ENCODE results near the gene KCNQ4.

KCNQ4 gene

GRCh38 chr1:40856116-40856515 lies 72.5 kb downstream of the KCNQ4 start:
- Histone ChIP-seq H3K27me3 (ENCODE audit: insufficient read depth, poor library complexity, severe bottlenecking) (no peaks in the 10 kb centered on the region), H3K36me3 (ENCODE audit: low read depth) (no peaks in the 10 kb centered on the region), H3K4me3 (ENCODE audit: severe bottlenecking) (no peak overlapping the region), H3K9me3 (ENCODE audit: severe bottlenecking) (no peaks in the 10 kb centered on the region), H3K27ac (ENCODE audit: poor library complexity, severe bottlenecking) (no peak overlapping the region), H3K4me1 (ENCODE audit: insufficient read depth, poor library complexity, severe bottlenecking) (peaks cover 6% of the 10 kb centered on the region)
- TF ChIP-seq, protein P1, sequence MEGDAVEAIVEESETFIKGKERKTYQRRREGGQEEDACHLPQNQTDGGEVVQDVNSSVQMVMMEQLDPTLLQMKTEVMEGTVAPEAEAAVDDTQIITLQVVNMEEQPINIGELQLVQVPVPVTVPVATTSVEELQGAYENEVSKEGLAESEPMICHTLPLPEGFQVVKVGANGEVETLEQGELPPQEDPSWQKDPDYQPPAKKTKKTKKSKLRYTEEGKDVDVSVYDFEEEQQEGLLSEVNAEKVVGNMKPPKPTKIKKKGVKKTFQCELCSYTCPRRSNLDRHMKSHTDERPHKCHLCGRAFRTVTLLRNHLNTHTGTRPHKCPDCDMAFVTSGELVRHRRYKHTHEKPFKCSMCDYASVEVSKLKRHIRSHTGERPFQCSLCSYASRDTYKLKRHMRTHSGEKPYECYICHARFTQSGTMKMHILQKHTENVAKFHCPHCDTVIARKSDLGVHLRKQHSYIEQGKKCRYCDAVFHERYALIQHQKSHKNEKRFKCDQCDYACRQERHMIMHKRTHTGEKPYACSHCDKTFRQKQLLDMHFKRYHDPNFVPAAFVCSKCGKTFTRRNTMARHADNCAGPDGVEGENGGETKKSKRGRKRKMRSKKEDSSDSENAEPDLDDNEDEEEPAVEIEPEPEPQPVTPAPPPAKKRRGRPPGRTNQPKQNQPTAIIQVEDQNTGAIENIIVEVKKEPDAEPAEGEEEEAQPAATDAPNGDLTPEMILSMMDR (IDR thresholded peaks at IDR 0.05; ENCODE audit: poor library complexity, severe bottlenecking), result no peak
- DNase-seq (ENCODE audit: low spot score) (no peak), ATAC-seq (ENCODE audit: low read depth) (no peak)

- no peaks in the 10 kb centered on the region for H3K36me3 ChIP-seq (ENCODE audit: low read depth)
- TF ChIP-seq, protein P1 (IDR thresholded peaks at IDR 0.05; ENCODE audit: poor library complexity, severe bottlenecking), result no peak
- H3K4me3 ChIP-seq (ENCODE audit: severe bottlenecking), result no peak overlapping the region
- H3K4me1 ChIP-seq (ENCODE audit: insufficient read depth, poor library complexity, severe bottlenecking), result peaks cover 6% of the 10 kb centered on the region
- H3K9me3 ChIP-seq (ENCODE audit: severe bottlenecking), result no peaks in the 10 kb centered on the region
- H3K27me3 ChIP-seq (ENCODE audit: insufficient read depth, poor library complexity, severe bottlenecking), result no peaks in the 10 kb centered on the region
- DNase-seq (ENCODE audit: low spot score) (no peak), ATAC-seq (ENCODE audit: low read depth) (no peak)
- no peak overlapping the region for H3K27ac ChIP-seq (ENCODE audit: poor library complexity, severe bottlenecking)
Observed at GRCh38 chr1:40856656-40857302, 73.2 kb downstream of the KCNQ4 start.

GRCh38 chr1:40857737-40858136 lies 74.2 kb downstream of the KCNQ4 start:
- peak overlapping the region; percentile 98 for H3K27ac ChIP-seq (ENCODE audit: poor library complexity, severe bottlenecking)
- DNase-seq (ENCODE audit: low spot score), result no peak

DNA sequence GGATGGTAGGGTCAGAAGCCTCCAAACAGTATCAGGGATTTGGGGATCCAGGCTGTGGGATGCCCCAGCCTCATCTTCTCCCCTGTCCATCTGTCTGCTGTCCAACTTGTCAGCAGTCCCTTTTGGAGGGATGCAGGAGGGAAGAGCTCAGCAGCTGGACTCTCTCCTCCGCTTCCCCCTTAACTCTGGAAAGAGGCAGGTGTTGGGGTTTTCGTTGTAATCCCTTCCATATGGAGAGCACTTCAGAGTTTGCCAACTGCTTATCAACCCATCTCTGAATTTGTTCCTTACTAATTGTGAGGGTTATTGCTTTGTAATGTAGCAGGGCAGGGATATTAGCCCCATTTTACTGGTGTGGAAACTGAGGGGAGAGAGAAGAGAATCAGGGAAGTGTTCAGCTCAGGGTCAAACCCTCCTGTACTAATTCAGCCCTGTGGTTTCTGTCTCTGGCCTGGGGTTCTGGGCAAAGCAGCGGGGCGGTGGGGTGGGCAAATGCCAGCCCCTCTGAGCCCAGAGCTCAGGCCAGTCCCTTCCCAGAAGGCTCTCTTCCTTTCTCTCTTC lies 75.3 kb downstream of the KCNQ4 start:
- Histone ChIP-seq H3K4me3 (ENCODE audit: severe bottlenecking) (no peak overlapping the region), H3K27ac (ENCODE audit: poor library complexity, severe bottlenecking) (peak overlapping the region; percentile 98), H3K27me3 (ENCODE audit: insufficient read depth, poor library complexity, severe bottlenecking) (no peaks in the 10 kb centered on the region), H3K9me3 (ENCODE audit: severe bottlenecking) (no peaks in the 10 kb centered on the region), H3K36me3 (ENCODE audit: low read depth) (no peaks in the 10 kb centered on the region), H3K4me1 (ENCODE audit: insufficient read depth, poor library complexity, severe bottlenecking) (peaks cover 11% of the 10 kb centered on the region)
- DNase-seq (ENCODE audit: low spot score) (no peak), ATAC-seq (ENCODE audit: low read depth) (no peak)
- TF ChIP-seq, protein P1 (IDR thresholded peaks at IDR 0.05; ENCODE audit: poor library complexity, severe bottlenecking), result no peak

More at GRCh38 chr1:40857737-40858136, 74.2 kb downstream of the KCNQ4 start:
- Histone ChIP-seq H3K4me3 (ENCODE audit: severe bottlenecking) (no peak overlapping the region), H3K27me3 (ENCODE audit: insufficient read depth, poor library complexity, severe bottlenecking) (no peaks in the 10 kb centered on the region), H3K4me1 (ENCODE audit: insufficient read depth, poor library complexity, severe bottlenecking) (peaks cover 9% of the 10 kb centered on the region), H3K9me3 (ENCODE audit: severe bottlenecking) (no peaks in the 10 kb centered on the region), H3K36me3 (ENCODE audit: low read depth) (no peaks in the 10 kb centered on the region)
- ATAC-seq (ENCODE audit: low read depth), result no peak
- TF ChIP-seq, protein P1 (IDR thresholded peaks at IDR 0.05; ENCODE audit: poor library complexity, severe bottlenecking), result no peak

- TF ChIP-seq, protein P1 (IDR thresholded peaks at IDR 0.05; ENCODE audit: poor library complexity, severe bottlenecking), result no peak
- Histone ChIP-seq H3K9me3 (ENCODE audit: severe bottlenecking) (no peaks in the 10 kb centered on the region), H3K27me3 (ENCODE audit: insufficient read depth, poor library complexity, severe bottlenecking) (no peaks in the 10 kb centered on the region), H3K4me3 (ENCODE audit: severe bottlenecking) (peak overlapping the region; percentile 85), H3K27ac (ENCODE audit: poor library complexity, severe bottlenecking) (peak overlapping the region; percentile 98), H3K36me3 (ENCODE audit: low read depth) (no peaks in the 10 kb centered on the region), H3K4me1 (ENCODE audit: insufficient read depth, poor library complexity, severe bottlenecking) (peaks cover 15% of the 10 kb centered on the region)
- ATAC-seq (ENCODE audit: low read depth) (no peak), DNase-seq (ENCODE audit: low spot score) (no peak)
Observed at GRCh38 chr1:40860706-40861223, 77.2 kb downstream of the KCNQ4 start.
